ENCODE measurements around the gene CAMTA1.

GRCh38 chr1:6935911-6936690 lies 150.8 kb downstream of the CAMTA1 start:
- TF ChIP-seq CTCF (IDR thresholded peaks at IDR 0.05) (no peak), IRF3 (IDR thresholded peaks at IDR 0.05; ENCODE audit: low read depth, low read length) (no peak), POLR2AphosphoS5 (IDR thresholded peaks at IDR 0.05; ENCODE audit: low read depth, low read length) (no peak), CHD2 (IDR thresholded peaks at IDR 0.05; ENCODE audit: low read length, partially characterized antibody) (no peak), GATA2 (CRISPR knock-in tag; IDR thresholded peaks at IDR 0.05) (no peak; the same call in 1 of the 2 replicates), USF2 (IDR thresholded peaks at IDR 0.05; ENCODE audit: borderline replicate concordance, low read depth, low read length) (no peak), RFX5 (IDR thresholded peaks at IDR 0.05; ENCODE audit: low read length) (no peak), TCF12 (IDR thresholded peaks at IDR 0.05) (no peak)
